Caco-2 (cell line): ENCODE data around the gene SEMA3F. TPM values are rescaled to one million over a fixed set of nuclear protein-coding genes. Genes with fewer than 3 reads are reported as not detected.

ENCODE experiments used
- BruUV-seq: library from RNA; stranded (reverse); fragments of 400-500 nt; replicated peaks from 2 replicates; lab custom pipeline; 2021; lab: Mats Ljungman, UMichigan
- CTCF ChIA-PET: fragments of 300-600 bp; sonication (Branson Sonifier 250); formaldehyde crosslinking; loops from one replicate; lab custom pipeline; 2022; ENCODE audit warnings: antibody characterized with exemption; lab: Charles Lee
- POLR2A ChIA-PET: fragments of 300-600 bp; sonication (Branson Sonifier 250); formaldehyde crosslinking; loops from one replicate; lab custom pipeline; 2022; ENCODE audit warnings: antibody characterized with exemption; lab: Charles Lee
- DNase-seq, 2 experiments: peaks; one replicate each; pipeline versions ENCODE4 v3.0.0 to v3.0.0-alpha.2; 2020 to 2022
- H3K27me3 ChIP-seq: replicated peaks from 2 replicates; pipeline ENCODE4 v1.6.0; 2011; ENCODE audit warnings: low read length; ENCODE audit not compliant: control insufficient read depth, insufficient read depth
- H3K36me3 ChIP-seq: 2 replicates; pipeline ENCODE4 v1.5.1; 2011; ENCODE audit warnings: low read length; ENCODE audit not compliant: control insufficient read depth, insufficient read depth
- H3K4me1 ChIP-seq: fragments of 250-450 bp; sonication (Bioruptor Pico); 2 replicates; pipeline ENCODE4 v1.5.1; 2020; ENCODE audit warnings: mild to moderate bottlenecking
- H3K4me3 ChIP-seq: 2 replicates; pipeline ENCODE4 v1.5.1; 2011; ENCODE audit warnings: low read depth, mild to moderate bottlenecking, control low read depth, low read length
- H3K9me3 ChIP-seq: fragments of 250-450 bp; sonication (Bioruptor Pico); 2 replicates; pipeline ENCODE4 v1.5.1; 2020; ENCODE audit warnings: mild to moderate bottlenecking, moderate library complexity
- H3K27ac Mint-ChIP-seq: one replicate; pipeline ENCODE4 v1.8.0; 2022; ENCODE audit warnings: mixed read lengths; ENCODE audit not compliant: unreplicated experiment
- H3K27me3 Mint-ChIP-seq: one replicate; pipeline ENCODE4 v1.8.0; 2022; ENCODE audit warnings: mixed read lengths; ENCODE audit not compliant: insufficient read depth, unreplicated experiment
- H3K36me3 Mint-ChIP-seq: one replicate; pipeline ENCODE4 v1.8.0; 2022; ENCODE audit warnings: mild to moderate bottlenecking, mixed read lengths; ENCODE audit not compliant: insufficient read depth, unreplicated experiment
- H3K4me1 Mint-ChIP-seq: one replicate; pipeline ENCODE4 v1.8.0; 2022; ENCODE audit warnings: low read depth, mixed read lengths; ENCODE audit not compliant: unreplicated experiment
- H3K4me3 Mint-ChIP-seq: one replicate; pipeline ENCODE4 v1.8.0; 2022; ENCODE audit warnings: mild to moderate bottlenecking, moderate library complexity, mixed read lengths; ENCODE audit not compliant: unreplicated experiment
- H3K9me3 Mint-ChIP-seq: one replicate; pipeline ENCODE4 v1.8.0; 2022; ENCODE audit warnings: mixed read lengths; ENCODE audit not compliant: unreplicated experiment
- intact Hi-C: fragments of 100-400 bp; cut with micrococcal nuclease; formaldehyde crosslinking; loops from one replicate; pipeline ENCODE4 v1.10.0; 2022; ENCODE audit not compliant: unreplicated experiment
- total RNA-seq: library from RNA; stranded (reverse); gene quantifications from 2 replicates; pipeline ENCODE4 v1.2.3, GENCODE V29; 2022
- TF ChIP-seq, protein P1 (sequence below), 2 experiments: fragments of 200-600 bp in 1 of 2; IDR thresholded peaks; 1 replicate in 1 of 2; 2 replicates in 1 of 2; pipeline versions ENCODE4 v1.5.1 to v1.8.0; 2011 to 2022; ENCODE audit warnings: antibody characterized with exemption in 1 of 2, control low read depth in 1 of 2, inconsistent platforms in 1 of 2, low read depth in 1 of 2, low read length in 1 of 2, mild to moderate bottlenecking in 1 of 2, moderate library complexity in 1 of 2; ENCODE audit not compliant: insufficient read depth in 1 of 2, severe bottlenecking in 1 of 2, unreplicated experiment in 1 of 2

The SEMA3F gene
- total RNA-seq, 1 experiment from 2014 or later = 16.5 TPM

DNA sequence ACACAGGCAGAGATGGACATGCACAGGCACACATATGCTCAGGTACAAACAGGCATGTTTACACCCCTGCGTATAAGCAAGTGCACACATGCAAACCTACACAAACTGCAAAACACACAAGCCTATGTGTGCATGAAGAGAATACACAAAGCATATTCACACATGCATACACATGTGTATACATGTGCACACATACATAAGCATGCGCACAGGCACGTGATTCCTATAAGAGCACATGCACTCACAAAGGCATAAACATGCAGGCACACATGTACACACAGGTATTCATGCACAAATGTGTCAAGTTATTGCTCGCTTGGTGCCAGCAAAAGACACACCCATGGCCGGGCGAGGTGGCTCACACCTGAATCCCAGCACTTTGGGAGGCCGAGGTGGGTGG lies 34.9 kb downstream of the SEMA3F start:
- no TSS peak for BruUV-seq
- CTCF ChIA-PET = interaction anchor here (1.0 to 2.4 kb wide), 2 partner anchors 26 to 69 kb away, joined by 6 to 15 read pairs; no protein-coding TSS in a partner anchor
- TF ChIP-seq, protein P1, sequence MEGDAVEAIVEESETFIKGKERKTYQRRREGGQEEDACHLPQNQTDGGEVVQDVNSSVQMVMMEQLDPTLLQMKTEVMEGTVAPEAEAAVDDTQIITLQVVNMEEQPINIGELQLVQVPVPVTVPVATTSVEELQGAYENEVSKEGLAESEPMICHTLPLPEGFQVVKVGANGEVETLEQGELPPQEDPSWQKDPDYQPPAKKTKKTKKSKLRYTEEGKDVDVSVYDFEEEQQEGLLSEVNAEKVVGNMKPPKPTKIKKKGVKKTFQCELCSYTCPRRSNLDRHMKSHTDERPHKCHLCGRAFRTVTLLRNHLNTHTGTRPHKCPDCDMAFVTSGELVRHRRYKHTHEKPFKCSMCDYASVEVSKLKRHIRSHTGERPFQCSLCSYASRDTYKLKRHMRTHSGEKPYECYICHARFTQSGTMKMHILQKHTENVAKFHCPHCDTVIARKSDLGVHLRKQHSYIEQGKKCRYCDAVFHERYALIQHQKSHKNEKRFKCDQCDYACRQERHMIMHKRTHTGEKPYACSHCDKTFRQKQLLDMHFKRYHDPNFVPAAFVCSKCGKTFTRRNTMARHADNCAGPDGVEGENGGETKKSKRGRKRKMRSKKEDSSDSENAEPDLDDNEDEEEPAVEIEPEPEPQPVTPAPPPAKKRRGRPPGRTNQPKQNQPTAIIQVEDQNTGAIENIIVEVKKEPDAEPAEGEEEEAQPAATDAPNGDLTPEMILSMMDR (IDR thresholded peaks at IDR 0.05; ENCODE audit: insufficient read depth in 1 of 2, low read depth in 1 of 2, low read length in 1 of 2, severe bottlenecking in 1 of 2, unreplicated experiment in 1 of 2) = no peak

GRCh38 chr3:50190936-50191660 lies 36.0 kb downstream of the SEMA3F start, which contains the start of gene GNAT1:
GNAT1 (plus strand) TSS chr3:50191610; CDS start chr3:50191726, 116 bp downstream.
- TF ChIP-seq, protein P1 (IDR thresholded peaks at IDR 0.05; ENCODE audit: insufficient read depth in 1 of 2, low read depth in 1 of 2, low read length in 1 of 2, severe bottlenecking in 1 of 2, unreplicated experiment in 1 of 2) = no peak
- H3K4me1 ChIP-seq = peaks cover 18% of the 10 kb centered on the region
- H3K4me3 Mint-ChIP-seq = no peak within 1 kb of the TSS
- POLR2A ChIA-PET = no interaction called here
- H3K9me3 Mint-ChIP-seq = no peaks in the 10 kb centered on the region
- BruUV-seq = no TSS peak
- no peak within 1 kb of the TSS for H3K27ac Mint-ChIP-seq
- H3K27me3 ChIP-seq = no peaks in the 10 kb centered on the region
- H3K9me3 ChIP-seq = no peaks in the 10 kb centered on the region
- no peaks in the 10 kb centered on the region for H3K27me3 Mint-ChIP-seq
- no peaks in the 10 kb centered on the region for H3K36me3 Mint-ChIP-seq
- CTCF ChIA-PET = interaction anchor here (0.7 to 1.8 kb wide), 7 partner anchors 11 to 70 kb away, joined by 3 to 9 read pairs (median 5); no protein-coding TSS in a partner anchor
- no peak for DNase-seq
- intact Hi-C loops = no loop called here
- no peaks in the 10 kb centered on the region for H3K36me3 ChIP-seq
- H3K4me3 ChIP-seq = no peak within 1 kb of the TSS
- no peaks in the 10 kb centered on the region for H3K4me1 Mint-ChIP-seq

More for the DNA sequence above, 34.9 kb downstream of the SEMA3F start:
- H3K27ac Mint-ChIP-seq = no peak overlapping the region
- no peaks in the 10 kb centered on the region for H3K36me3 Mint-ChIP-seq
- H3K4me3 Mint-ChIP-seq = no peak overlapping the region
- intact Hi-C loops = loop anchor here (1.0 kb wide), 2 partner anchors 35 to 69 kb away; partner anchors contain the start of gene SEMA3F
- H3K9me3 Mint-ChIP-seq = no peaks in the 10 kb centered on the region
- Histone ChIP-seq H3K9me3 (no peaks in the 10 kb centered on the region), H3K36me3 (no peaks in the 10 kb centered on the region), H3K27me3 (no peaks in the 10 kb centered on the region), H3K4me1 (peaks cover 7% of the 10 kb centered on the region; the same call in 1 of the 2 replicates), H3K4me3 (no peak overlapping the region)
- POLR2A ChIA-PET = no interaction called here
- H3K27me3 Mint-ChIP-seq = no peaks in the 10 kb centered on the region
- no peaks in the 10 kb centered on the region for H3K4me1 Mint-ChIP-seq
- no peak for DNase-seq

DNA sequence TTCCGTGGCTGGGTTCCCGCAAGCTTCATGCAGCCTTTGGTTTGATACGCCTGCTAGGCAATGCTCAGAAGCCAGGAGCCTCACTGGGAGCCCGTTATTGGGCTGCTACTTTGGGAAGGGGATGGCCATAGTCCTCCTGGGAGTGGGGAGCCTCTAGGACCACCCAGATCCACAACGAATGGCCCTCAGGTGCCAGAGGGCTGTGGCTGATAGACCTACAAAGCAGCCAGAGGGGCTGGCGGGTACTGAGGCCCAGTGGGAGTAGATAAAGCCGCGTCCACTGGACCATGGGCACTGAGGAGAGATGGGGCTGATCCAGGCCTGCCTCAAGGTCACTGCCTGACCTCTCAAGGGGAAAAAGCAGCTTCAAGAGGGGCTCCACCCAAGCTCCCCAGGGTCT lies 37.0 kb downstream of the SEMA3F start:
- no peak for DNase-seq
- ChIA-PET POLR2A (no interaction called here), CTCF (interaction anchor here (0.6 to 1.8 kb wide), 9 partner anchors 10 to 107 kb away, joined by 3 to 17 read pairs (median 5); partner anchors contain the start of genes GNAI2, HYAL3 and NAA80)
- Mint-ChIP-seq H3K4me3 (no peak overlapping the region), H3K9me3 (no peaks in the 10 kb centered on the region), H3K4me1 (no peaks in the 10 kb centered on the region), H3K36me3 (no peaks in the 10 kb centered on the region), H3K27ac (no peak overlapping the region), H3K27me3 (no peaks in the 10 kb centered on the region)
- BruUV-seq = no TSS peak
- Histone ChIP-seq H3K36me3 (no peaks in the 10 kb centered on the region), H3K4me1 (peaks cover 20% of the 10 kb centered on the region), H3K9me3 (no peaks in the 10 kb centered on the region), H3K27me3 (no peaks in the 10 kb centered on the region), H3K4me3 (no peak overlapping the region)
- TF ChIP-seq, protein P1 (IDR thresholded peaks at IDR 0.05; ENCODE audit: insufficient read depth in 1 of 2, low read depth in 1 of 2, low read length in 1 of 2, severe bottlenecking in 1 of 2, unreplicated experiment in 1 of 2) = no peak
- intact Hi-C loops = loop anchor here (1.0 kb wide), 2 partner anchors 34 to 81 kb away; no protein-coding TSS in a partner anchor
